Right lobe of liver (tissue), 6 donors: ENCODE results near the gene COX17. TPM values are rescaled to one million over a fixed set of nuclear protein-coding genes. Genes with fewer than 3 reads are reported as not detected.

Experiments
- ATAC-seq, 4 donors: fragments of 200-7000 bp; cut with Tn5 transposase; one replicate each; pipeline ENCODE4 v1.9.1; 2020; ENCODE audit warnings: mild to moderate bottlenecking in 4 of 4, moderate library complexity in 4 of 4
- DNase-seq, 3 donors: peaks; one replicate each; pipeline ENCODE4 v3.0.0-alpha.2; 2020
- H3K27ac ChIP-seq, 3 donors: fragments of 200-600 bp; one replicate each; pipeline ENCODE4 v1.8.0; 2022
- H3K27me3 ChIP-seq, 2 donors: fragments of 200-600 bp; one replicate each; pipeline ENCODE4 v1.8.0; 2022
- H3K36me3 ChIP-seq, 4 donors: fragments of 200-600 bp; sonication (generic) in 1 of 4; one replicate each; pipeline versions ENCODE4 v1.5.1 to v1.8.0; 2017 to 2022; ENCODE audit warnings: control low read depth in 1 of 4
- H3K4me1 ChIP-seq, 4 donors: fragments of 200-600 bp; sonication (generic) in 1 of 4; one replicate each; pipeline versions ENCODE4 v1.5.1 to v1.8.0; 2017 to 2022; ENCODE audit warnings: control low read depth in 1 of 4
- H3K4me3 ChIP-seq, 3 donors: fragments of 200-600 bp; one replicate each; pipeline ENCODE4 v1.8.0; 2022
- H3K9me3 ChIP-seq, 4 donors: fragments of 200-600 bp; sonication (generic) in 1 of 4; one replicate each; pipeline versions ENCODE4 v1.5.1 to v1.8.0; 2017 to 2022; ENCODE audit warnings: control low read depth in 1 of 4
- POLR2A ChIP-seq: fragments of 450-650 bp; IDR thresholded peaks from one replicate; pipeline ENCODE4 v1.6.1; 2017; ENCODE audit warnings: antibody characterized with exemption, mild to moderate bottlenecking
- WGBS: methylation state at CpG from one replicate; pipeline ENCODE4 v1.1.6; 2018; ENCODE audit warnings: low coverage, low lambda C conversion rate; ENCODE audit not compliant: insufficient coverage; ENCODE audit errors: missing lambda C conversion rate; 5-methylcytosine and 5-hydroxymethylcytosine counted together
- intact Hi-C, 2 donors: fragments of 100-400 bp; cut with DNase I; formaldehyde crosslinking; loops; one replicate each; pipeline versions ENCODE4 v1.11.2 to v1.14.1; 2022
- total RNA-seq, 6 experiments: library from RNA; depleted of rRNA in 2 of 6; stranded (reverse); fragments of >200 nt in 2 of 6; fragmentation: NEBNext Ultra II Directional in 3 of 6; extraction: Animal tissue kit (Norgen Biotek cat#: 25700) in 3 of 6; gene quantifications; one replicate each; pipeline versions ENCODE4 v1.1.0 to v1.2.4, GENCODE V29; 2016 to 2023
- TF ChIP-seq, protein P1 (sequence below), 4 donors: fragments of 200-600 bp in 3 of 4; fragments of 450-650 bp in 1 of 4; IDR thresholded peaks; one replicate each; pipeline versions ENCODE4 v1.5.1 to v1.8.0; 2016 to 2022; ENCODE audit warnings: antibody characterized with exemption in 4 of 4, mild to moderate bottlenecking in 2 of 4
- donor health status: DM: no; HTN: yes; CAD: no.
- donor health status: DM: no; HTN: no; CAD: no.
- donor health status: DM: no; HTN: no; CAD: no.
- donor health status: DM: no; HTN: yes; CAD: no.
- donor health status: DM: no; HTN: yes; CAD: no.

The COX17 gene
- total RNA-seq, 6 experiments from 2014 or later: 23.9 to 40.8 (median 33.0) TPM

DNA sequence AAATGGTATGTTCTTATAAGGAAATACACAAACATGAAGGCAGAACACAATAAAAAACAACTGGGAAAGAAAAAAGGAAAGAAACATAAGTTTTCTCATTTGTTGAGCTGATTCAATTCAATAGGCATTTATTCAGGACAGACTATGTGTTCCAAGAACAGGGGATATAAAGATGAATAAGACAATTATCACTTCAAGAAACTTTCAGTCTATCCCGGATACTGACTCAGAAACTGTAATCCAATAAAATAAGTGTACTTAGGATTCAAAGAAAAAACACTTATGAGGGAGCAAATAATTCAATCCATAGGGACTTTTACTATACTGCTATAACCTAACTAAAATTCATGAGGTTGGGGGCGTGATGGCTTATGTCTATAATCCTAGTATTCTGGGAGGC is 13.3 kb downstream of the COX17 start:
- WGBS: 70% methylated on average over 2 of the region's 2 CpGs
- Histone ChIP-seq H3K27ac (no peak overlapping the region), H3K27me3 (no peaks in the 10 kb centered on the region), H3K9me3 (no peaks in the 10 kb centered on the region), H3K36me3 (peaks cover 0 to 4% (median 2%) of the 10 kb centered on the region in 4 donors), H3K4me1 (no peaks in the 10 kb centered on the region), H3K4me3 (no peak overlapping the region)
- no peak for TF ChIP-seq POLR2A
- TF ChIP-seq, protein P1, sequence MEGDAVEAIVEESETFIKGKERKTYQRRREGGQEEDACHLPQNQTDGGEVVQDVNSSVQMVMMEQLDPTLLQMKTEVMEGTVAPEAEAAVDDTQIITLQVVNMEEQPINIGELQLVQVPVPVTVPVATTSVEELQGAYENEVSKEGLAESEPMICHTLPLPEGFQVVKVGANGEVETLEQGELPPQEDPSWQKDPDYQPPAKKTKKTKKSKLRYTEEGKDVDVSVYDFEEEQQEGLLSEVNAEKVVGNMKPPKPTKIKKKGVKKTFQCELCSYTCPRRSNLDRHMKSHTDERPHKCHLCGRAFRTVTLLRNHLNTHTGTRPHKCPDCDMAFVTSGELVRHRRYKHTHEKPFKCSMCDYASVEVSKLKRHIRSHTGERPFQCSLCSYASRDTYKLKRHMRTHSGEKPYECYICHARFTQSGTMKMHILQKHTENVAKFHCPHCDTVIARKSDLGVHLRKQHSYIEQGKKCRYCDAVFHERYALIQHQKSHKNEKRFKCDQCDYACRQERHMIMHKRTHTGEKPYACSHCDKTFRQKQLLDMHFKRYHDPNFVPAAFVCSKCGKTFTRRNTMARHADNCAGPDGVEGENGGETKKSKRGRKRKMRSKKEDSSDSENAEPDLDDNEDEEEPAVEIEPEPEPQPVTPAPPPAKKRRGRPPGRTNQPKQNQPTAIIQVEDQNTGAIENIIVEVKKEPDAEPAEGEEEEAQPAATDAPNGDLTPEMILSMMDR (IDR thresholded peaks at IDR 0.05): no peak
- no peak for DNase-seq
- intact Hi-C loops: no loop called here
- no peak for ATAC-seq

DNA sequence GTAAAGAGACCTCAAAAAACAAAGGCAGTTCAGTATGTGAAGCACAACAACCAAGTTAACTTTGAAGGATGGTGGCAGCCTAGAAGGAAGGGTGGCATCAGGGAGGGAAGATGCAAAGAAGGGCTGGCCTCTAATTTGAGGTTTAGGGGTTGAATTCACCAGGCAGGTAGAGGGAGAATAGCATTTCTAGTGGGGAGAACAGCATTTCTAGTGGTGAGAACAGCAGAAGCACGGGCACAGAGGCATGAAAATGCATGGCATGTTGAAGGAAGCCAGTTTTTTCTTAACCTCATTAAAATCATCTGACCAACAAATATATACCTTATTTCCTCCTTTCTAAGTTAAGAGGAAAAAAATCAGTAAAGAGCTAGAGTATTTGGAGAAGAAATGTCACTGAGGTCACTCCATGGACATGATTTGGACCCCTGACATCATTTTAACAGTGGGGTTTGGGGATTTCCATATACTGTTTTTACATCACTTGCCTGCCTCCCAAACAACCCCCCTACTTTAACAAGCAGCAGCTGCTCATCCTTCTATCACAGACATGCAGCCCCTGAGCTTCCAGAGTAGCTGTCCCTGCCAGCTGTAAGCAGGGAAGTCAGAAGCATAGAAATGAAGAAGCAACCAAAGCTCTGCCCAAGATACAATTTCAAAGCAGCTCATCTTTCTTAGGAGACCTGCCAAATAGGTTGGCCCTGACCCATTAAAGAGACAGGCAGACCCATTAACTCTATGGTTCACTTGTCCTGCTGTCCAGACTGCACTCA is 14.4 kb downstream of the COX17 start:
- intact Hi-C loops: no loop called here
- no peak for DNase-seq
- H3K27ac ChIP-seq: no peak overlapping the region

DNA sequence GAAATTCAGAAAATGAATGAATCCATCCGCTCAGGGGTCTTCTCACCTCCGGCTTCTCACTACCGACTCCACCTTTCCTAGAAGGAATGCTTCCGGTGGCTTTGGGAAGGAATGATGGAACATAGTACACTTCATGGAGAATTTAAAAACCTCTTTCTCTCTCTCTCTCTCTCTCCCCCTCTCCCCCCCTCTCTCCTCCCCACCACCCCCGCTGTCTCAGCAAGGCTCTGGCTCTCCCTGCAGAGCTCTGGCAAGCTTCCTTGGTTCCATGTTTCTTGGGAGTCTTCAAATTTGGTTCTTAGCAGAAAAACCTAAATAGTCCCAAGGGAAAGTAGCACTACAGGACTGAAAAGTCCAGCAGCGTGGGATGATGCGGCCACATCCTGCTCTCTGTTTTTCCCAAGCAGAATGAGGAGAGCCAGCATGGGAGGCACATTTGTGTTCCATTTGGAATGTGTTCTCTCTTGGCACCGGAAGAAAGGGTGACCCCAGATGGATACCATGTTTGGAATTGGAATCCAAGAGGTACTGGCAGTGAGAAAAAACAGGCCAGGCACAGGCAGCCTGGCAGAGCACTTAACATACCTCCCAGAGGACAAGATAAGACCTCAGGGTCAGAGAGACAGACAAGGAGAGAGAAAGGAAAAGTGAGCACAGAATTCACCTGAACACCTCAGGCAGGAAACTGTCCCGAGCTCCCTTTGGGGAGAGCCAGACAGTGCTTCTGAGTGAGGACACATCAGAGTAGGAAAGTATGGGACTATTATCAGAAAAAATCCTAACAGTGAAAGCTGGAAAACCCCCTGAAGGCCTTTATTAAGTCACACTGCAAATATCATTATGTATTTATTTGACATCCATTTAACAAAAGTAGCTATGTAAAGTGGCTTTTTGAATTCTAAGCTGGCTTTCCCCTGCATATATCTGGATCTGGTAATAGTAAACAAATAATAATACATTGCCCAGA is 16.4 kb downstream of the COX17 start, which contains the start of gene POPDC2:
POPDC2 (minus strand) TSS at position 116 of the 967 bp plus-strand sequence. CDS start 166 bp downstream, outside the sequence.
- no peak within 1 kb of the TSS for H3K27ac ChIP-seq
- TF ChIP-seq, protein P1 (IDR thresholded peaks at IDR 0.05): no peak
- no peak for TF ChIP-seq POLR2A
- H3K27me3 ChIP-seq: no peaks in the 10 kb centered on the region
- no peaks in the 10 kb centered on the region for H3K4me1 ChIP-seq
- DNase-seq: no peak
- intact Hi-C loops: no loop called here
- ATAC-seq: no peak
- 74% methylated on average over 6 of the region's 9 CpGs for WGBS
- H3K36me3 ChIP-seq: no peaks in the 10 kb centered on the region
- no peaks in the 10 kb centered on the region for H3K9me3 ChIP-seq
- no peak within 1 kb of the TSS for H3K4me3 ChIP-seq

More for the DNA sequence above, 14.4 kb downstream of the COX17 start:
- TF ChIP-seq POLR2A: no peak
- TF ChIP-seq, protein P1 (IDR thresholded peaks at IDR 0.05): no peak
- WGBS: 67% methylated on average over 1 of the region's 1 CpG
- Histone ChIP-seq H3K9me3 (no peaks in the 10 kb centered on the region), H3K36me3 (peaks cover 0 to under 1% (median 0%) of the 10 kb centered on the region in 4 donors), H3K27me3 (no peaks in the 10 kb centered on the region), H3K4me3 (no peak overlapping the region), H3K4me1 (no peaks in the 10 kb centered on the region)
- peak in 1 of 4 donors; percentile 21 for ATAC-seq

DNA sequence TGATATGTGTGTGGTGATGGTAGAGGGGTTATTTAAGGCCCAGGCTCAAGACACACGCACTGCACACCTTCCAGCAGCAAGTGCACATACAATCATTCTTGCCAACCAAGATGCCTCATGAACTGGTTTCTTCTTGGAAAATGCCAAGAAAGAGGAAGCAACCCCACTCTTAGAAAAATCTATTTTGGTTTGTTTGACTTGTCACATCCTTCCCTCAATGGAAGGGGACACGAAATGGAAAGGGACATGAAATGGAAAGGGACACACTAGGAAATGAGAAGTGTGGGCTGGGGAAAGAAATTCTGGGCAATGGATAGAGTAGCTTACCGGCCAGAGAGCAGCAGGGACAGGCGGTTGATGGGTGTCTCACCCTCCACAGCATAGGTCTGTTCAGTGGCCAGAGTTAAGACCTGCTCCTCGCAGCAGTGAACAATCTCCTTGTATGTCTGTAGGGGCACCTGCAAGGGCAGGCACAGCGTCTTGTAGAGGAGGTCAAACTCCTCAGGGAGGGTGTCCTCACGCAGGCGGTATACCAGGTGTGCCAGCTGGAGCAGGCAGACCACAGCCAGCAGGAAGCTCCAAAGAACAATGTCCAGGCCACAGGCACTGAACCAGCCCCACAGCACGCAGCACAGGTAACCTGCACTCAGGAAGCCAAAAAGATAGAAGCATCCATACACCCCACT is 17.5 kb downstream of the COX17 start:
- H3K36me3 ChIP-seq: no peaks in the 10 kb centered on the region
- intact Hi-C loops: no loop called here
- 74% methylated on average over 3 of the region's 9 CpGs for WGBS
- no peaks in the 10 kb centered on the region for H3K4me1 ChIP-seq
- H3K4me3 ChIP-seq: no peak overlapping the region
- H3K9me3 ChIP-seq: no peaks in the 10 kb centered on the region
- no peaks in the 10 kb centered on the region for H3K27me3 ChIP-seq
- no peak for TF ChIP-seq POLR2A
- TF ChIP-seq, protein P1 (IDR thresholded peaks at IDR 0.05): no peak
- no peak overlapping the region for H3K27ac ChIP-seq
- ATAC-seq (peak in 1 of 4 donors; percentile 20), DNase-seq (no peak)
